Activated CD8-positive, alpha-beta memory T cell treated with anti-CD3 and anti-CD28 coated beads, Interleukin-2, amount 50 U/mL, for 48 hours (primary cell): ENCODE results near the gene VTI1B.
A peak's percentile ranks its signal among the peaks of the same experiment; 100 is the strongest.

Experiments
- DNase-seq: peaks from one replicate; pipeline ENCODE4 v3.0.0-alpha.2; 2020

VTI1B gene

DNA sequence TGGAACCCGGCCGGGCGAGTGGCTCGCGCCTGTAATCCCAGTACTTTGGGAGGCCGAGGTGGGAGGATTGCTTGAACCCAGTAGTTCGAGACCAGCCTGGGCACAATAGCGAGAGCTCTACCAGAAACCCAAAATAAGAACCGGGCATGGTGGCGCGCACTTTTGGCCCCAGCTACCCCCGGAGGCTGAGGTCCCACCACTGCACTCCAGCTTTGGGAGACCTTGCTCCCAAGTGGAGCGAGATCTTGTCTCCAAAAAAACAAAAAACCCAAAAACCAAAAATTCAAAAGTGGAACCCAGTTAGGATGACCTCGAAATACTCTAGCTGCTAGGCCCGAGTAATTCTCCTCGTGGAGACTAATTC, 769 bp upstream of the VTI1B start:
- no peak for DNase-seq

DNA sequence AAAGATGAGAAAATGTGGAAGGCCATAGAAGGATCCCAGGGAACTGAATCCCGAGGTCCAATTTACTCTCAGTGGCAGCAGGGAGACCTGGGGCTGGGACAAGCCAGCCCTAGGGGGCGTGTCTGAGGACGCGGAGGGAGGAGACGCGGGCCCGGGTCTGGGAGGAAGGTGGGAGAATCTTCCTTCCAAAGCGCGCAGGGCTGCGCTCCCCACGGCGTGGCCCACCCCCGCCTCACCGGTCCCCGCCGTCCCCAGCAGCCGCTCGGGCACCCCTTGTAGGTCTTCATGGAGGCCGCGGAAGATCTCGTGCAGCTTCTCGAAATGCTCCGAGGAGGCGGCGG, 323 bp downstream of the VTI1B start:
- peak; percentile 75 for DNase-seq

DNA sequence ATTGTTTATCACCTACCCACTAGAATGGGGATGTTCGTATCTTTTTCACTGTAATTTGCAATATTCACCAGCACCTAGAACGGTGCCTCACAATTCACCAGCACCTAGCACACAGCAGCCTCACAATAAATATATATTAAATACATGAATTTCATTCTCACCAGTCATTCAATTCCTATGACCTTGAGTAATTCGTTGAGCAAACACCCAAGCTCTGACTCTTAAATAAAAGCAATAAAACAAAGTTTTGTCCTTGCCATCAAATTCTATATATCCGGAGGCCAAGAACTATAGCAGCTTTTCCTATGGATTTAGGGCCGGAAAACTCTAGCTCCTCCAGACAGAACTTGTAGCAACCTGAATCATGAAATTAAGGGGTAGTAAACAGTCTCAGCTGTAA, 981 bp downstream of the VTI1B start:
- no peak for DNase-seq

GRCh38 chr14:67668559-67668958, 5.9 kb downstream of the VTI1B start:
- DNase-seq = no peak

- no peak for DNase-seq
These were observed 7.5 kb downstream of the VTI1B start for GRCh38 chr14:67666750-67667449.

DNA sequence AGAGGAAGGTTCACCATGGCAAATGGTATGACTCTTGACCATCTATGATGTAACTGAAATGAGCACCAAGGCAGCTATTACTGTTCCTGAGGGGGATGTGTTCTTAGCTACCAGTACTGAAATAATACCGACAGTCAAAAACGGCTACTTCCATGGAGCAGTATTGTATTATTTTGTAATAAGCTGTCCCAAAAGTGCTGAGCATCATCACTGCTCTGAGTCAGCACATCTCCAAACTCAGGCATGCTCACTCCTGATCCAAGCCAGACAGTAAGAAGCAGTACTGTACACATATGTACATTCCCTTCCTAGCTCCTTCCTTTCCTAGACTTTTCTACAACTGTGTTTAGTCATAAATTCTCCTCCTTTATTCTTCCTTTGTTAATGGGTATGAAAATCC, 8.6 kb downstream of the VTI1B start:
- no peak for DNase-seq

DNA sequence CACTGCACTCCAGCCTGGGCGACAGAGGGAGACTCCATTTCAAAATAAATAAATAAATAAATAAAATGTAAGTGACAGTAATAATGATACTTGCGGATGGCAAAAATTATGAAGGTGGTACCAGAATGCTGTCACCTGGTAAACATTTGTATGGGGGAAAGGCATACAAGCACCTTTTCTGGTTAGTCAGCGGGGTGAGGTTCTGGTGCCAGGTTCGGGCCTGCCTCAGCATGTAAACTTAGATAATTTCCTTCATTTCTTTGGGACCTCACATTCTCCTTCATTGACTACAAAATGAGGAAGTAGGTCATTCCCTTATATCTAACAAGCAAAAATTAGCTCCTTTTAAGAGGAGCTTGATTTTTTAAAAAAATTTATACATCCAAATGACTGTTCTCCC, 10.8 kb downstream of the VTI1B start:
- DNase-seq = no peak

DNA sequence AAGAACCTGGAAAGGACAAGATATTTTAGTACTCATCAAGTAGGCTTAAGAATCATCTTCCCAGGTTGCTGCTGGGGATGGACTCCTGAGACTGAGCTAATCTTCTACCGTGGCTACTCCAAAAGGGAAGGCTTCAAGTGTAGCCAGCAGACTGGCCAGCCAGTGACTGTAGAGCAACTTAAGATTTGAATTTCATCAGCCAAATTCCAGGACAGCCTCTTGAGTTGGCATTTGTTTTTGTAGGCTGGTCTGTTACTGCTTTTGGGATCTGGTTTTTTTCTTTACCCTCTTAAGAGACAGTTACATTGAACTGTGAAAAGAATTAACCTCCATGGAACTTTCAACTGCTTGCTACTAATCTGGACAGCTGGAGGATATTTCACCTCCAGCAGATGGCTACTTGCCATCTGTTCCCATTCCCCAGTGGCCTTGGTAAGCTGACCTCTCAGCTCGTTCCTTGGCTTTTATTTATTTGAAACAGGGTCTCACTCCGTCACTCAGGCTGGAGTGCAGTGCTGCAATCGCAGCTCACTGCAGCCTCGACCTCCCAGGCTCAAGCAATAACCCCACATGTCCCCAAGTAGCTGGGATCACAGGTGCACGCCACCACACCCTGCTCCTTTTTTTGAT, 20.7 kb downstream of the VTI1B start:
- DNase-seq = no peak

DNA sequence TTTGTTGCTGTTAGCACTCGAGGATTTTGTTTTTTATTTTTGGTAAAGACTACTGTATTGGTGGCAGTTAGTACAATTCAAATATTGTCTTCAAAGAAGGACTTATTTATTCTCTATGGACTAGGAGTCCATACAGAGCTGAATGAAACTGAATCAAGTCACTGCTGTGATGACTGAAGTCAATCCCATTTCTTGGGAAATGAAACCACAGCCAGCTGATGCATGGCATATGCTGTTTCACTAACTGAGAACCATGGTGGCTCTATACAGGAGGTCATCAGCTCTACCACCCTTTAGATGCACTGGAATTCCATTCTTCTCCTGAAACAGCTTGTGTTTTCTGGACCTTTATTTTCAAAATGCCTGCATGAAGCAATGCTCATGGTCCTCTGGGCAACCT, 22.2 kb downstream of the VTI1B start:
- no peak for DNase-seq

GRCh38 chr14:67650694-67651093, 23.7 kb downstream of the VTI1B start:
- DNase-seq = no peak

GRCh38 chr14:67650151-67650550, 24.3 kb downstream of the VTI1B start:
- DNase-seq = no peak

- DNase-seq = no peak
These were observed 28.3 kb downstream of the VTI1B start for GRCh38 chr14:67646131-67646530.

- DNase-seq = no peak
These were observed 29.0 kb downstream of the VTI1B start for GRCh38 chr14:67645414-67645813.

DNA sequence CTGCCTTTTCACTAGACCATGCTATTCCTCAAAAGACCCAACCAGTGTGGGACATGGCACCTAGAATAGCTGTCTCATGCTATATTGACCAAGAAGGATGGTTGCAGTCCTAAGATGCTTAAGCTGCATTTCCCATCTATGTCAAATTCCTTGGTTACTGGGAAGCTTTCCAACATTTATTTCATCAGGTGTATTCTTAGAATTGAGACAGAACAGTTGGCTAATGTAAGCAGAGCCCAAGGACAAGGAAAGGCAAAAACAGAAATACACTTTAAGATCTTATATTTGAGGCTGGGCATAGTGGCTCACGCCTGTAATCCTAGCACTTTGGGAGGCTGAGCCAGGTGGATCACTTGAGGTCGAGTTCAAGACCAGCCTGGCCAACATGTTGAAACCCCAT, 30.0 kb downstream of the VTI1B start:
- DNase-seq = no peak

DNA sequence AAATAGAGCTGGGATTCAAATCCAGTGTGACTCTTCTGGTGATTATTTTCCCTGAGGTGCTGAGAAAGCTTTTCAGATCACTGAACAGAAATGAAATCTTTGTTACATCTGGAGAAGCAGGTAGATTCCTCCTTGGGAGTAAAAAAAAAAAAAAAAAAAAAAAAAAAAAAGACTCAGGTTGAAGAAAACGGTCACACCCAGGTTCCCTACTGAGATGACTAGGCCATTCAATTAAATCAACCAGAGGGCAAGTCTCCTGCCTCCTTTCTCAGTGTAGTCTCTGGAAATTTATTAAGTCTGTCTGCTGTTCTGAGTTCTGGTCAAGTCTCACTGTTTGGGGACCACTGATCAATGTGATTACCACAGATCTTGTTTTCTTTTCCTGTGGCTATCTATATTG, 30.7 kb downstream of the VTI1B start:
- no peak for DNase-seq

- DNase-seq = peak; percentile 64
These were observed 32.3 kb downstream of the VTI1B start for GRCh38 chr14:67641902-67642749.

DNA sequence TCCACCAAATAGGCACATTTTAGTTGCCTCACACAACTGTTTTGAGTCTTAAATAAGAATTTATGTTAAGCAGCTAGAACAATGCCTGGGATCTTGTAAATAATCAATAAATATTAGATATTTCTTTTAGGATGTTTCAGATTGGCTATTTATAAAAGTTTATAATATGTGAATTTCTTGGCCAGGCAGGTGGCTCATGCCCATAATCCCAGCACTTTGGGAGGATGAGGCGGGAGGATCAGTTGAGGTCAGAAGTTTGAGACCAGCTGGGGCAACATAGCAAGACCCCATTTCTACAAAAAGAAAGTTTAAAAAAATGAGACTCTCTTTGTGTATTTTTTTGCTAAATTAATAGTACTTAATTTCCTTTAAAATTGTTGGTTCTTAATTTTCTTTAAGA, 33.0 kb downstream of the VTI1B start:
- DNase-seq = no peak

DNA sequence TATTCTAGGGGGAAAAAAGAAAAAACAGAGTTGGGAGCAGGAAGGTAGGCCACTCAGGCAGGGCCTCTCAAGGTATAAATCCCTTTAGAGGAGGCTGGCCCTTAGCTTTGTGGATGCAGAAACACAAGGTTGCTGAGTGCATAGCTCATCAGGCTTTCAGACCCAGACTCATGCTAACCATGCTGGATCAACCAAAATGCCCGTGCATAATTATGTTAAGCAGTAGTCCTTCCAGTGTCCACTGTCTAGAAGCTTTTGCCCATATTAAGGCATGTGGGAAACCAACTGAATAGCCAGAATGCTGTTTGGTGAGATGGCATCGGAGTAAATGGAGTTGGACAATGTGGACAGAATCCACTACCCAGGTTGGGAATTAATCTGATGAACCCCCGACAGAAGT, 35.8 kb downstream of the VTI1B start:
- DNase-seq = no peak

- DNase-seq = no peak
These were observed 38.0 kb downstream of the VTI1B start for GRCh38 chr14:67636361-67636919.

GRCh38 chr14:67633451-67634147, 40.8 kb downstream of the VTI1B start:
- no peak for DNase-seq

GRCh38 chr14:67630938-67631337, 43.5 kb downstream of the VTI1B start:
- no peak for DNase-seq

DNA sequence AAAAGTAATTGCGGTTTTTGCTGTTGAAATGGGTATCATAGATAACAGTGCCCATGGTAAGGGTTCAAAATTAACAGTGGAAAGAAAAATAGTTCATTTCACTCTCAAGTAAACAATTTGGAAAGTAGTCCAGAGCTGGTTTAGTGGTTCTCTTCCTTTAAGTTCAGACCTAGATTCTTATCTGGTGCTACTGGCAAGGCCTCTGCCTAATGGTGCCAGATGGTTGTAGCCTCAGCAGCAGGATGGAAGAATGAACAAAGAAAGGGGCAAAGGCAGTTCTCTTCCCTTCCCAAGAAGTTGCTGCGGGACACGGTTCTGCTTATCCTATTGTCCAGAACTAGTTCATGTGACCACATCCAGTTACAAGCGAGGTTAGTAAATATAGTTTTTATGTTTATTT, 44.2 kb downstream of the VTI1B start:
- DNase-seq = no peak

DNA sequence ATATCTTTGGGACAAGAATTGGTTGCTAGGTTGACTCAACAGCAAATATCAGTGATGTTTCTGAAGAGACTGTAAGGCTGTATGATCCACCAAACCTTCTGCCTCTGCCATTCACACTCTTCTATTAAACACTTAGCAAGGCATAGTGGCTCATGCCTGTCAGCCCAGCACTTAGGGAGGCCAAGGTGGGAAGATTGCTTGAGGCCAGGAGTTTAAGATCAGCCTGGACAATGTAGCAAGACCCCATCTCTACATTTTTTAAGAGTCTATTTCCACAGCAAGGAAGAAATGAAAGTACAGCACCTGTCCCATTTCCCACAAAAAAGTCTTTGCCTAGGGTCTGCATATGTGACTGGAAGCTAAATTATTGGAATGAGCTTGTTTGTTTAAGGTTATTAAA, 46.9 kb downstream of the VTI1B start:
- no peak for DNase-seq
